HepG2 (cell line): ENCODE measurements around the gene DNAJC8. TPM values are rescaled to one million over a fixed set of nuclear protein-coding genes. Genes with fewer than 3 reads are reported as not detected.

ENCODE experiments used
- AGO2 ChIP-seq: fragments of 200-400 bp; formaldehyde crosslinking; optimal IDR thresholded peaks from 2 replicates; pipeline ENCODE3; 2017; ENCODE audit warnings: mild to moderate bottlenecking, low read depth, low read length, moderate library complexity
- ERF ChIP-seq: IDR thresholded peaks from 2 replicates; pipeline ENCODE4 v1.6.1; 2018; ENCODE audit warnings: missing biosample characterization, missing genetic modification reagents
- MXD4 ChIP-seq: IDR thresholded peaks from 2 replicates; pipeline ENCODE4 v1.6.1; 2016; ENCODE audit warnings: mild to moderate bottlenecking, missing biosample characterization, missing genetic modification reagents
- NONO ChIP-seq, 2 experiments: fragments of 450-650 bp in 1 of 2; sonication (generic) in 1 of 2; formaldehyde crosslinking in 1 of 2; IDR thresholded peaks in 1 of 2; conservative IDR thresholded peaks in 1 of 2; 2 replicates each; pipeline versions ENCODE4 v1.6.1 to v1.8.0; 2017 to 2022; ENCODE audit warnings: mild to moderate bottlenecking in 1 of 2, missing genetic modification reagents in 1 of 2, moderate library complexity in 1 of 2
- PHF21A ChIP-seq: sonication (generic); formaldehyde crosslinking; IDR thresholded peaks from 2 replicates; pipeline ENCODE4 v1.5.0; 2020; ENCODE audit warnings: mild to moderate bottlenecking, missing genetic modification reagents
- SIX1 ChIP-seq: sonication (generic); formaldehyde crosslinking; IDR thresholded peaks from 2 replicates; pipeline ENCODE4 v1.4.0; 2020; ENCODE audit warnings: missing genetic modification reagents, borderline replicate concordance
- TRIM24 ChIP-seq: sonication (generic); formaldehyde crosslinking; IDR thresholded peaks from 2 replicates; pipeline ENCODE4 v1.8.0; 2022; ENCODE audit warnings: mild to moderate bottlenecking, missing genetic modification reagents
- ZFP62 ChIP-seq: sonication (generic); formaldehyde crosslinking; IDR thresholded peaks from 2 replicates; pipeline ENCODE4 v1.4.0; 2020; ENCODE audit warnings: missing genetic modification reagents
- ZNF280B ChIP-seq: sonication (generic); formaldehyde crosslinking; IDR thresholded peaks from 2 replicates; pipeline ENCODE4 v1.5.0; 2020; ENCODE audit warnings: missing genetic modification reagents, mild to moderate bottlenecking, borderline replicate concordance
- ZNF546 ChIP-seq: sonication (generic); formaldehyde crosslinking; conservative IDR thresholded peaks from 2 replicates; pipeline ENCODE4 v1.8.1; 2023; ENCODE audit warnings: mild to moderate bottlenecking, missing genetic modification reagents
- ZNF773 ChIP-seq: sonication (generic); formaldehyde crosslinking; IDR thresholded peaks from 2 replicates; pipeline ENCODE4 v1.4.0; 2020; ENCODE audit warnings: missing genetic modification reagents, borderline replicate concordance
- ZNF792 ChIP-seq: IDR thresholded peaks from 2 replicates; pipeline ENCODE4 v1.6.1; 2016
- polyA plus RNA-seq, 8 experiments: library from polyadenylated mRNA; depleted of rRNA in 3 of 8; stranded (reverse) in 7 of 8; unstranded in 1 of 8; fragments of >200 nt; fragmentation: Illumina TruSeq in 4 of 8; extraction: Trizol in 4 of 8; gene quantifications; 2 replicates each; pipeline versions ENCODE4 v1.2.1 to v1.2.3, GENCODE V29; 2011 to 2016; ENCODE audit warnings: low read depth in 4 of 8, missing spikeins in 1 of 8, mixed read lengths in 1 of 8; ENCODE audit not compliant: insufficient read depth in 1 of 8
- total RNA-seq, 5 experiments: library from RNA; depleted of rRNA; stranded (reverse); fragments of >200 nt; fragmentation: Illumina TruSeq; extraction: Trizol; gene quantifications; 2 replicates each; pipeline ENCODE4 v1.2.3, GENCODE V29; 2016; ENCODE audit warnings: low read depth in 1 of 5

The DNAJC8 gene
- total and polyA plus RNA-seq, 2 of the 13 experiments (the other 11 are each of a cell fraction or from before 2014, with no cell fraction given), result 54.5 to 126 TPM

- TF ChIP-seq ZNF280B (CRISPR knock-in tag), result peak; percentile 45; the same call in 1 of the 2 replicates
- TF ChIP-seq NONO (IDR thresholded peaks at IDR 0.05), result no peak
- no peak for TF ChIP-seq NONO (CRISPR knock-in tag; conservative IDR thresholded peaks at IDR 0.05)
- no peak for TF ChIP-seq SIX1 (CRISPR knock-in tag)
- TF ChIP-seq ZNF546, result peak; percentile 95; the same call in 1 of the 2 replicates
- peak; percentile 55; the same call in 1 of the 2 replicates for TF ChIP-seq ZNF792 (CRISPR knock-in tag)
- TF ChIP-seq TRIM24 (CRISPR knock-in tag), result no peak
- TF ChIP-seq MXD4 (CRISPR knock-in tag), result 0 out of 2 replicates have a peak, but pooled peaks have one; percentile 29
- TF ChIP-seq PHF21A (CRISPR knock-in tag), result peak; percentile 28; the same call in 1 of the 2 replicates
- peak; percentile 14; the same call in 1 of the 2 replicates for TF ChIP-seq ZNF773
- peak; percentile 63 for TF ChIP-seq AGO2
- TF ChIP-seq ZFP62 (CRISPR knock-in tag), result no peak
- peak; percentile 61; the same call in 1 of the 2 replicates for TF ChIP-seq ERF (CRISPR knock-in tag)
Observed at GRCh38 chr1:28232558-28233263, at the start of gene DNAJC8 (continued).
